HFF-Myc (cell line): ENCODE data around the gene POLG2.

Source experiments
- DNase-seq: peaks from one replicate; pipeline ENCODE4 v3.0.0-alpha.2; 2011; ENCODE audit warnings: low read depth; ENCODE audit errors: extremely low read depth
- H3K4me3 ChIP-seq: replicated peaks from 2 replicates; pipeline ENCODE4 v1.5.1; 2011; ENCODE audit warnings: low read depth, mild to moderate bottlenecking, control low read depth, low read length
- CTCF ChIP-seq: IDR thresholded peaks from 2 replicates; pipeline ENCODE4 v1.5.1; 2012; ENCODE audit warnings: mild to moderate bottlenecking, low read depth, low read length, control low read depth; ENCODE audit errors: missing control alignments

Gene POLG2

GRCh38 chr17:64535357-64535756 is 38.5 kb upstream of the POLG2 start:
- DNase-seq: no peak
- no peak for TF ChIP-seq CTCF
- no peak overlapping the region for H3K4me3 ChIP-seq

GRCh38 chr17:64534187-64534586 is 37.3 kb upstream of the POLG2 start:
- no peak overlapping the region for H3K4me3 ChIP-seq
- peak; percentile 8 for TF ChIP-seq CTCF
- no peak for DNase-seq

- DNase-seq: no peak
- no peak for TF ChIP-seq CTCF
- no peak overlapping the region for H3K4me3 ChIP-seq
These were observed 36.9 kb upstream of the POLG2 start for GRCh38 chr17:64533784-64534183.

GRCh38 chr17:64532409-64532808 is 35.6 kb upstream of the POLG2 start:
- TF ChIP-seq CTCF: no peak
- no peak for DNase-seq
- no peak overlapping the region for H3K4me3 ChIP-seq

- no peak for TF ChIP-seq CTCF
- H3K4me3 ChIP-seq: no peak overlapping the region
- no peak for DNase-seq
These were observed 35.1 kb upstream of the POLG2 start for GRCh38 chr17:64531955-64532371.

GRCh38 chr17:64529221-64529620 is 32.4 kb upstream of the POLG2 start:
- H3K4me3 ChIP-seq: no peak overlapping the region
- DNase-seq: no peak
- no peak for TF ChIP-seq CTCF

- no peak for TF ChIP-seq CTCF
These were observed 31.1 kb upstream of the POLG2 start for GRCh38 chr17:64527914-64528313.

More at GRCh38 chr17:64527914-64528313, 31.1 kb upstream of the POLG2 start:
- H3K4me3 ChIP-seq: no peak overlapping the region
- DNase-seq: no peak
